HepG2 (cell line): Measurements from ENCODE around the gene WNK1. TPM values are rescaled to one million over a fixed set of nuclear protein-coding genes. Genes with fewer than 3 reads are reported as not detected.

ENCODE experiments used
- AKNA ChIP-seq: sonication (generic); formaldehyde crosslinking; IDR thresholded peaks from 2 replicates; pipeline ENCODE4 v1.4.0; 2020; ENCODE audit warnings: missing genetic modification reagents, borderline replicate concordance
- ATF6 ChIP-seq: sonication (generic); formaldehyde crosslinking; conservative IDR thresholded peaks from 2 replicates; pipeline ENCODE4 v1.4.0; 2020; ENCODE audit warnings: missing genetic modification reagents
- CCAR2 ChIP-seq: fragments of 200-400 bp; formaldehyde crosslinking; optimal IDR thresholded peaks from 2 replicates; pipeline ENCODE3; 2018; ENCODE audit warnings: low read depth, mild to moderate bottlenecking, low read length, moderate library complexity
- E2F2 ChIP-seq: sonication (generic); formaldehyde crosslinking; IDR thresholded peaks from 2 replicates; pipeline ENCODE4 v1.4.0; 2020; ENCODE audit warnings: missing genetic modification reagents, borderline replicate concordance
- IKZF1 ChIP-seq: fragments of 450-650 bp; IDR thresholded peaks from 2 replicates; pipeline ENCODE4 v1.7.1; 2016
- JDP2 ChIP-seq: sonication (generic); formaldehyde crosslinking; IDR thresholded peaks from 2 replicates; pipeline ENCODE4 v1.8.1; 2022; ENCODE audit warnings: missing genetic modification reagents, borderline replicate concordance
- PITX1 ChIP-seq: sonication (generic); formaldehyde crosslinking; IDR thresholded peaks from 2 replicates; pipeline ENCODE4 v1.5.1; 2020; ENCODE audit warnings: mild to moderate bottlenecking, missing genetic modification reagents
- PLRG1 ChIP-seq: fragments of 450-650 bp; conservative IDR thresholded peaks from 2 replicates; pipeline ENCODE4 v1.6.1; 2016
- RNF2 ChIP-seq: fragments of 450-650 bp; conservative IDR thresholded peaks from 2 replicates; pipeline ENCODE4 v1.6.1; 2016; ENCODE audit warnings: low read depth
- SRSF9 ChIP-seq: fragments of 200-400 bp; formaldehyde crosslinking; IDR thresholded peaks from 2 replicates; pipeline ENCODE4 v1.6.1; 2018; ENCODE audit warnings: borderline replicate concordance, mild to moderate bottlenecking, low read depth, low read length; ENCODE audit not compliant: insufficient read depth, poor library complexity, severe bottlenecking
- TBL1XR1 ChIP-seq: fragments of 150-350 bp; IDR thresholded peaks from 2 replicates; pipeline ENCODE4 v1.6.1; 2014; ENCODE audit warnings: borderline replicate concordance, low read length; ENCODE audit not compliant: partially characterized antibody
- ZNF382 ChIP-seq: sonication (generic); formaldehyde crosslinking; IDR thresholded peaks from 2 replicates; pipeline ENCODE4 v1.5.0; 2020; ENCODE audit warnings: missing genetic modification reagents, mild to moderate bottlenecking, borderline replicate concordance
- ZNF44 ChIP-seq: sonication (generic); formaldehyde crosslinking; IDR thresholded peaks from 2 replicates; pipeline ENCODE4 v1.5.1; 2020; ENCODE audit warnings: mild to moderate bottlenecking, missing genetic modification reagents
- ZNF547 ChIP-seq: sonication (generic); formaldehyde crosslinking; IDR thresholded peaks from 2 replicates; pipeline ENCODE4 v1.5.1; 2020; ENCODE audit warnings: mild to moderate bottlenecking, missing genetic modification reagents
- ZNF549 ChIP-seq: sonication (generic); formaldehyde crosslinking; IDR thresholded peaks from 2 replicates; pipeline ENCODE4 v1.5.0; 2020; ENCODE audit warnings: missing genetic modification reagents
- ZNF687 ChIP-seq: sonication (generic); formaldehyde crosslinking; IDR thresholded peaks from 2 replicates; pipeline ENCODE4 v1.5.1; 2020; ENCODE audit warnings: mild to moderate bottlenecking, missing genetic modification reagents, moderate library complexity
- ZNF737 ChIP-seq: sonication (generic); formaldehyde crosslinking; IDR thresholded peaks from 2 replicates; pipeline ENCODE4 v1.5.0; 2020; ENCODE audit warnings: missing genetic modification reagents, mild to moderate bottlenecking, borderline replicate concordance
- polyA plus RNA-seq, 8 experiments: library from polyadenylated mRNA; depleted of rRNA in 3 of 8; stranded (reverse) in 7 of 8; unstranded in 1 of 8; fragments of >200 nt; fragmentation: Illumina TruSeq in 4 of 8; extraction: Trizol in 4 of 8; gene quantifications; 2 replicates each; pipeline versions ENCODE4 v1.2.1 to v1.2.3, GENCODE V29; 2011 to 2016; ENCODE audit warnings: low read depth in 4 of 8, missing spikeins in 1 of 8, mixed read lengths in 1 of 8; ENCODE audit not compliant: insufficient read depth in 1 of 8
- total RNA-seq, 5 experiments: library from RNA; depleted of rRNA; stranded (reverse); fragments of >200 nt; fragmentation: Illumina TruSeq; extraction: Trizol; gene quantifications; 2 replicates each; pipeline ENCODE4 v1.2.3, GENCODE V29; 2016; ENCODE audit warnings: low read depth in 1 of 5

Gene WNK1
- total and polyA plus RNA-seq, 2 of the 13 experiments (the other 11 are each of a cell fraction or from before 2014, with no cell fraction given), result 31.1 to 54.8 TPM

- no peak for TF ChIP-seq RNF2
- no peak for TF ChIP-seq JDP2 (CRISPR knock-in tag)
- no peak; the same call in 1 of the 2 replicates for TF ChIP-seq AKNA (CRISPR knock-in tag)
- no peak for TF ChIP-seq IKZF1
- TF ChIP-seq ATF6, result no peak
- TF ChIP-seq SRSF9, result no peak
- no peak; the same call in 1 of the 2 replicates for TF ChIP-seq PITX1 (CRISPR knock-in tag)
- no peak for TF ChIP-seq CCAR2
- peak; percentile 38; the same call in 1 of the 2 replicates for TF ChIP-seq E2F2 (CRISPR knock-in tag)
- peak; percentile 97 for TF ChIP-seq ZNF687 (CRISPR knock-in tag)
- TF ChIP-seq PLRG1, result no peak
- peak; percentile 76; the same call in 1 of the 2 replicates for TF ChIP-seq ZNF547
- no peak for TF ChIP-seq ZNF382
- TF ChIP-seq ZNF44 (CRISPR knock-in tag), result 0 out of 2 replicates have a peak, but pooled peaks have one; percentile 22
- no peak for TF ChIP-seq ZNF737 (CRISPR knock-in tag)
- no peak for TF ChIP-seq TBL1XR1
- no peak for TF ChIP-seq ZNF549 (CRISPR knock-in tag)
These were observed 197.2 kb downstream of the WNK1 start, which contains the start of gene RAD52 (continued) for GRCh38 chr12:949453-950191.
